Measurements from ENCODE around the gene NPAS1.

DNA sequence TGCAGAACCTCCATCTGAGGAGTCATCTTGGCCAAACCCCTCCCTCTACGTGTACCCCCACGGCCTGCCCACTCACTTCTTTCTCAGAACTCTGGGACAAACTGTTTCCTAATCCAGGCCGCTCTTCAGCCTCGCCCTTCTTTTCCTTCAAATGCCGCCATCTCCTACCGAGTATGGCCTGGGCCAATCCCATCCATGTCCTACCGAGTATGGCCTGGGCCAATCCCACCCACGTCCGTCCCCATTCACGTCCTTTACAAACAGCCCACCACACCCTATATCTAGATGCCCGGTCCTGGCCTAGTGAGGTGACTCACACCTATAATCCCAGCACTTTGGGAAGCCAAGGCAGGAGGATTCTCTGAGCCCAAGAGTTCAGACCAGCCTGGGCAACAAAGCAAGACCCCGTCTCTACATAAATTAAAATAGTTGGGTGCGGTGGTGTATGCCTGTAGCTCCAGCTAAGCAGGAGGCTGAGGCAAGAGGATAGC is 27.7 kb downstream of the NPAS1 start:
- TF ChIP-seq, protein P1, sequence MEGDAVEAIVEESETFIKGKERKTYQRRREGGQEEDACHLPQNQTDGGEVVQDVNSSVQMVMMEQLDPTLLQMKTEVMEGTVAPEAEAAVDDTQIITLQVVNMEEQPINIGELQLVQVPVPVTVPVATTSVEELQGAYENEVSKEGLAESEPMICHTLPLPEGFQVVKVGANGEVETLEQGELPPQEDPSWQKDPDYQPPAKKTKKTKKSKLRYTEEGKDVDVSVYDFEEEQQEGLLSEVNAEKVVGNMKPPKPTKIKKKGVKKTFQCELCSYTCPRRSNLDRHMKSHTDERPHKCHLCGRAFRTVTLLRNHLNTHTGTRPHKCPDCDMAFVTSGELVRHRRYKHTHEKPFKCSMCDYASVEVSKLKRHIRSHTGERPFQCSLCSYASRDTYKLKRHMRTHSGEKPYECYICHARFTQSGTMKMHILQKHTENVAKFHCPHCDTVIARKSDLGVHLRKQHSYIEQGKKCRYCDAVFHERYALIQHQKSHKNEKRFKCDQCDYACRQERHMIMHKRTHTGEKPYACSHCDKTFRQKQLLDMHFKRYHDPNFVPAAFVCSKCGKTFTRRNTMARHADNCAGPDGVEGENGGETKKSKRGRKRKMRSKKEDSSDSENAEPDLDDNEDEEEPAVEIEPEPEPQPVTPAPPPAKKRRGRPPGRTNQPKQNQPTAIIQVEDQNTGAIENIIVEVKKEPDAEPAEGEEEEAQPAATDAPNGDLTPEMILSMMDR (IDR thresholded peaks at IDR 0.05), result no peak
- TF ChIP-seq ZFX (IDR thresholded peaks at IDR 0.05; ENCODE audit: borderline replicate concordance), result no peak

Data from 22Rv1 (cell line).